GM12891 (cell line): ENCODE data around the gene FBRSL1.

ENCODE experiments used
- DNase-seq: peaks from one replicate; pipeline ENCODE4 v3.0.0; 2011; ENCODE audit warnings: low spot score; ENCODE audit not compliant: insufficient read length
- FAIRE-seq: peaks from 2 replicates; lab custom pipeline; 2011; peaks lifted over from hg19 to GRCh38; lab: Jason Lieb, UNC
- PAX5 ChIP-seq: IDR thresholded peaks from 2 replicates; pipeline ENCODE4 v1.6.1; 2011; ENCODE audit warnings: low read length, moderate library complexity, mild to moderate bottlenecking; ENCODE audit not compliant: insufficient read depth, severe bottlenecking
- POLR2A ChIP-seq: IDR thresholded peaks from 2 replicates; pipeline ENCODE4 v1.6.1; 2011; ENCODE audit warnings: low read depth, low read length, control low read depth
- POLR2AphosphoS5 ChIP-seq: IDR thresholded peaks from 2 replicates; pipeline ENCODE4 v1.6.1; 2011; ENCODE audit warnings: low read depth, low read length, control low read depth
- POU2F2 ChIP-seq: IDR thresholded peaks from 2 replicates; pipeline ENCODE4 v1.6.1; 2011; ENCODE audit warnings: low read depth, mild to moderate bottlenecking, control low read depth, low read length, moderate library complexity
- SPI1 ChIP-seq: IDR thresholded peaks from 2 replicates; pipeline ENCODE4 v1.6.1; 2011; ENCODE audit warnings: low read depth, low read length, control low read depth
- TAF1 ChIP-seq: IDR thresholded peaks from 2 replicates; pipeline ENCODE4 v1.6.1; 2011; ENCODE audit warnings: low read depth, low read length, control low read depth

The FBRSL1 gene

GRCh38 chr12:132495165-132495544 is 5.2 kb downstream of the FBRSL1 start:
- DNase-seq (no peak), FAIRE-seq (no peak)
- TF ChIP-seq SPI1 (no peak), PAX5 (no peak), POLR2AphosphoS5 (no peak), POLR2A (no peak), TAF1 (no peak), POU2F2 (no peak)

DNA sequence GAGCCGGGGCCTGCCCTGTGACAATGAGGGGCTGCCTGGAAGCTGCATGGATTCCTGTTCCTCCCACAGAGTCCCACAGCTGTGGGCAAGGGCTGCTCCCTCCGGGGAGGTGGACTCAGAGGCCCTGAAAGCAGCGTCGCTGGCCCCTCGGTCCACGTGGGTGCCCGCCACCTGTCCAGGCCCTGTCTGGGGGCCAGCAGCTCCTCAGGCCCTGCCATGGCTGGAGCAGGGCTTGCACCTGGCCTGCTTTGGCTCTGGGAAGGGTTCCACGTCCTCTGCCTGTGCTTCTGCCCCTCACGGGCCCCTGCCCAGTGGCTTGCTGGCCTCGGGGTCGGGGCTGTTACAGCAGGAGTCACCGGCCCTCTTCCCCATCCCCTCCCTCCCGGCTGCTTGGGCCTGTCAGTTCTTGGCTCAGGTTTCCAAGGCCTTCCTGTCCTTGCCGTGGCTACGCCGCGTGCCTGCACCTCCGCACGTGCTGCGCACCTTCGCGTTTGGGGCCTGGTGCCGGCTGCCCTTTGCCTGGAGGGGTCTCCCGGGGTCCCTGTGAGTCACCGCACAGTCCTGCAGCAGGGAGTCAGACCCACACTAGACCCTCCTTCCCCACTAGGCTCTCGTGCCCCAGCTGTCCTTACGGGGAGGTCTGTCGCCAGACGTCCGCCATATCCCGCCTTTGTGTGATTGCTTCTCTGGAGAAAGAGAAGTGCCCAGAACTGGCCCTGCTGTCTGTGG is 5.8 kb downstream of the FBRSL1 start:
- no peak for FAIRE-seq
- DNase-seq, result no peak
- TF ChIP-seq PAX5 (no peak), POLR2AphosphoS5 (no peak), POU2F2 (no peak), TAF1 (no peak)

DNA sequence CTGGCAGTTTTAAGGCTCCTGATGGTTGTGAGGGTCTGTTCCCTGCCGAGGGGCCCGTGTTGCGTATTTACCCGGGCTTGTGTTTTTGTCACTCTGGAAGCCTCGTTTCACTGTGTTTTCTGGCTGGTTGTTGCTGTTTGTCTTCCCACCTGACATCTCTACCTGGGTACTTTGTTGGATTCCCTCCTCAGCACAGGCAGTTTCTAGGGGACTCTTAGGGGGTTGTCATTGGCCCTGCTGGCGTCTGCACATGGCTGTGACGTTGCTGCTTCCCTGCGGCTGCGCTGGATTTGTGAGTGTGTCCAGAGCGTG is 6.4 kb downstream of the FBRSL1 start:
- DNase-seq, result no peak
- no peak for FAIRE-seq
- no peak for TF ChIP-seq POLR2A
- TF ChIP-seq TAF1, result no peak
- TF ChIP-seq SPI1, result no peak
- no peak for TF ChIP-seq POLR2AphosphoS5
- TF ChIP-seq PAX5, result no peak
- TF ChIP-seq POU2F2, result no peak

- DNase-seq (no peak), FAIRE-seq (no peak)
- TF ChIP-seq POLR2AphosphoS5 (no peak), TAF1 (no peak), POLR2A (no peak), POU2F2 (no peak), SPI1 (no peak), PAX5 (no peak)
Measured at GRCh38 chr12:132496710-132497109, 6.8 kb downstream of the FBRSL1 start.

GRCh38 chr12:132497514-132498405 is 7.8 kb downstream of the FBRSL1 start:
- FAIRE-seq, result no peak

GRCh38 chr12:132498931-132499330 is 9.0 kb downstream of the FBRSL1 start:
- TF ChIP-seq TAF1, result no peak
- TF ChIP-seq POLR2AphosphoS5, result no peak
- no peak for TF ChIP-seq POU2F2
- no peak for TF ChIP-seq PAX5
- no peak for TF ChIP-seq SPI1
- no peak for TF ChIP-seq POLR2A
- FAIRE-seq (no peak), DNase-seq (no peak)

More at GRCh38 chr12:132497514-132498405, 7.8 kb downstream of the FBRSL1 start:
- no peak for DNase-seq
- TF ChIP-seq POLR2AphosphoS5, result no peak
- no peak for TF ChIP-seq TAF1
- no peak for TF ChIP-seq POU2F2
- TF ChIP-seq PAX5, result no peak
- TF ChIP-seq POLR2A, result no peak
- no peak for TF ChIP-seq SPI1

DNA sequence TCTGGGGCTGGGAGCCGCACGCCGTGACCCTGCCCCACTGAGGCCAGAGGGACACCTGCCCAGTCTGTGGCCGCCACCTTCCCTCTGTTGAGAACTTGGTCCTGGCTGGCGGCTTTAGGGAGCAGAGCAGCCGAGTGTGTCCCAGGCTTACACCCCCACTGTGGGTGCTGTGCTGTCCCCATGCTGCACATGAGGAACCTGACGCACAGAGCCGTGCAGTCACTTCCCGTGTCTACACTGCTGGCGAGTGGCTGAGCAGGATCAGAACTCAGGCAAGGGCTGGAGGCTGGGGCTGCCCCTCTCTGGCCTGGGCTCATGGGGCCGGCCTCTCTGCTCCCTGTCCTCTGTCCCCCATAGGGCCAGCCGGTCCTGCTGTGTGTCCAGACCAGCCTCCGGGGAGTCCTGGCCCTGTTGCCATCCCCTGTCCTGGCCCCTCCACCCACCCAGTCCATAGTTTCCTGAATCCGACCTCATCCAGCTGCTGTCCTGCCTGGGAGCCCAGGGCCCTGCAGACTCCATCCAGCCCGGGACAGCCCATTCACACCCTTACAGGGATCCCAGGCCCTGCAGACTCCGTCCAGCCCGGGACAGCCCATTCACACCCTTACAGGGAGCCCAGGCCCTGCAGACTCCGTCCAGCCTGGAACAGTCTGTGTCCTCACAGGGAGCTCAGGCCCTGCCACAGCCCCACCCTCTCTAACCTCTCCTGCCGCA is 10.3 kb downstream of the FBRSL1 start:
- FAIRE-seq, result no peak

GRCh38 chr12:132500856-132501180 is 10.9 kb downstream of the FBRSL1 start:
- TF ChIP-seq POLR2A, result no peak
- no peak for DNase-seq
- no peak for FAIRE-seq

More for the DNA sequence above, 10.3 kb downstream of the FBRSL1 start:
- DNase-seq, result no peak
- TF ChIP-seq TAF1 (no peak), SPI1 (no peak), PAX5 (no peak), POLR2A (no peak), POLR2AphosphoS5 (no peak), POU2F2 (no peak)

- no peak for DNase-seq
- no peak for FAIRE-seq
- TF ChIP-seq PAX5 (no peak), POLR2A (no peak), POLR2AphosphoS5 (no peak), POU2F2 (no peak), TAF1 (no peak), SPI1 (no peak)
Measured at GRCh38 chr12:132501204-132501940, 11.4 kb downstream of the FBRSL1 start.
